Activated CD4-positive, alpha-beta memory T cell treated with anti-CD3 and anti-CD28 coated beads, Interleukin-2, amount 10 ng/mL, durations not matched to agents 7 days and 5 days (primary cell): ENCODE measurements around the gene CABP4. TPM values are rescaled to one million over a fixed set of nuclear protein-coding genes. Genes with fewer than 3 reads are reported as not detected.

ENCODE experiments used
- CTCF ChIA-PET: fragments of 350-600 bp; sonication (Branson Sonifier 250); formaldehyde crosslinking; loops from one replicate; lab custom pipeline; 2021; ENCODE audit warnings: antibody characterized with exemption, inconsistent platforms; lab: Charles Lee
- POLR2A ChIA-PET: fragments of 350-600 bp; sonication (Branson Sonifier 250); formaldehyde crosslinking; loops from one replicate; lab custom pipeline; 2021; ENCODE audit warnings: antibody characterized with exemption; lab: Charles Lee
- DNase-seq: peaks from one replicate; pipeline ENCODE4 v3.0.0-alpha.2; 2020
- H3K27ac Mint-ChIP-seq: one replicate; pipeline ENCODE4 v1.8.0; 2021; ENCODE audit warnings: mild to moderate bottlenecking, mixed read lengths
- H3K27me3 Mint-ChIP-seq: one replicate; pipeline ENCODE4 v1.8.0; 2021; ENCODE audit warnings: mixed read lengths
- H3K36me3 Mint-ChIP-seq: one replicate; pipeline ENCODE4 v1.8.0; 2021; ENCODE audit warnings: low read depth, mixed read lengths
- H3K4me1 Mint-ChIP-seq: one replicate; pipeline ENCODE4 v1.8.0; 2021; ENCODE audit warnings: mixed read lengths
- H3K4me3 Mint-ChIP-seq: one replicate; pipeline ENCODE4 v1.8.0; 2021; ENCODE audit warnings: mild to moderate bottlenecking, mixed read lengths
- H3K9me3 Mint-ChIP-seq: one replicate; pipeline ENCODE4 v1.8.0; 2021; ENCODE audit warnings: mixed read lengths
- total RNA-seq, 2 experiments: library from RNA; stranded (reverse); gene quantifications; one replicate each; pipeline ENCODE4 v1.2.3, GENCODE V29; 2021

Gene CABP4
- total RNA-seq, 2 experiments from 2014 or later, result 2.3 to 3.3 TPM

- Mint-ChIP-seq H3K9me3 (no peaks in the 10 kb centered on the region), H3K36me3 (peaks cover 56% of the 10 kb centered on the region), H3K27me3 (no peaks in the 10 kb centered on the region), H3K4me3 (peak overlapping the region; percentile 94), H3K27ac (peak overlapping the region; percentile 97), H3K4me1 (peaks cover 67% of the 10 kb centered on the region)
- CTCF ChIA-PET, result interaction anchor here (0.6 to 4.4 kb wide), 19 partner anchors 9 to 599 kb away, joined by 3 to 67 read pairs (median 4); partner anchors contain the start of genes AIP, CDK2AP2, PITPNM1 and POLD4
- POLR2A ChIA-PET, result interaction anchor here (0.7 to 15.2 kb wide), 27 partner anchors 7 to 205 kb away, joined by 3 to 361 read pairs (median 17); partner anchors contain the start of genes AIP, ANKRD13D, CDK2AP2 and PITPNM1
- peak; percentile 88 for DNase-seq
Observed at GRCh38 chr11:67438158-67438902, 16.8 kb upstream of the CABP4 start.

GRCh38 chr11:67439321-67440228 is 15.6 kb upstream of the CABP4 start:
- H3K9me3 Mint-ChIP-seq, result no peaks in the 10 kb centered on the region
- CTCF ChIA-PET, result interaction anchor here (0.8 to 4.4 kb wide), 13 partner anchors 8 to 68 kb away, joined by 3 to 67 read pairs (median 5); partner anchors contain the start of genes AIP, PITPNM1, PPP1CA and RAD9A
- peaks cover 62% of the 10 kb centered on the region for H3K4me1 Mint-ChIP-seq
- peak overlapping the region; percentile 94 for H3K4me3 Mint-ChIP-seq
- POLR2A ChIA-PET, result interaction anchor here (0.6 to 15.2 kb wide), 18 partner anchors 7 to 175 kb away, joined by 3 to 361 read pairs (median 34); partner anchors contain the start of genes AIP, PITPNM1, POLD4 and PPP1CA
- DNase-seq, result peak; percentile 54
- peaks cover 46% of the 10 kb centered on the region for H3K36me3 Mint-ChIP-seq
- H3K27ac Mint-ChIP-seq, result peak overlapping the region; percentile 97
- H3K27me3 Mint-ChIP-seq, result no peaks in the 10 kb centered on the region

GRCh38 chr11:67440229-67441097 is 14.7 kb upstream of the CABP4 start:
- Mint-ChIP-seq H3K9me3 (no peaks in the 10 kb centered on the region), H3K27me3 (no peaks in the 10 kb centered on the region), H3K36me3 (peaks cover 42% of the 10 kb centered on the region), H3K27ac (peak overlapping the region; percentile 97), H3K4me1 (peaks cover 64% of the 10 kb centered on the region), H3K4me3 (peak overlapping the region; percentile 94)
- POLR2A ChIA-PET, result interaction anchor here (0.8 to 15.2 kb wide), 16 partner anchors 8 to 201 kb away, joined by 3 to 361 read pairs (median 25); partner anchors contain the start of genes AIP, CDK2AP2, PPP1CA and RAD9A
- CTCF ChIA-PET, result interaction anchor here (0.9 to 2.4 kb wide), 4 partner anchors 26 to 65 kb away, joined by 3 to 12 read pairs (median 4); partner anchors contain the start of gene PITPNM1
- DNase-seq, result peak; percentile 47

- no peaks in the 10 kb centered on the region for H3K27me3 Mint-ChIP-seq
- ChIA-PET CTCF (interaction anchor here (0.9 kb wide), 1 partner anchor 58 kb away, joined by 3 read pairs; no protein-coding TSS in a partner anchor), POLR2A (interaction anchor here (0.8 to 15.2 kb wide), 12 partner anchors 9 to 201 kb away, joined by 3 to 361 read pairs (median 6); partner anchors contain the start of genes AIP, CDK2AP2, PPP1CA and RPS6KB2)
- H3K36me3 Mint-ChIP-seq, result peaks cover 37% of the 10 kb centered on the region
- peak overlapping the region; percentile 97 for H3K27ac Mint-ChIP-seq
- peaks cover 67% of the 10 kb centered on the region for H3K4me1 Mint-ChIP-seq
- DNase-seq, result no peak
- no peaks in the 10 kb centered on the region for H3K9me3 Mint-ChIP-seq
- peak overlapping the region; percentile 9 for H3K4me3 Mint-ChIP-seq
Observed at GRCh38 chr11:67441098-67441563, 14.0 kb upstream of the CABP4 start.

- Mint-ChIP-seq H3K9me3 (no peaks in the 10 kb centered on the region), H3K27me3 (no peaks in the 10 kb centered on the region), H3K4me3 (peak overlapping the region; percentile 60), H3K36me3 (peaks cover 31% of the 10 kb centered on the region), H3K27ac (peak overlapping the region; percentile 97), H3K4me1 (peaks cover 70% of the 10 kb centered on the region)
- no peak for DNase-seq
- ChIA-PET POLR2A (interaction anchor here (1.1 to 15.2 kb wide), 6 partner anchors 9 to 42 kb away, joined by 3 to 361 read pairs (median 85); partner anchors contain the start of genes AIP, PPP1CA, RPS6KB2 and TBC1D10C), CTCF (interaction anchor here (0.9 kb wide), 1 partner anchor 59 kb away, joined by 3 read pairs; no protein-coding TSS in a partner anchor)
Observed at GRCh38 chr11:67441731-67442351, 13.3 kb upstream of the CABP4 start.

- peak overlapping the region; percentile 60 for H3K4me3 Mint-ChIP-seq
- H3K9me3 Mint-ChIP-seq, result no peaks in the 10 kb centered on the region
- POLR2A ChIA-PET, result interaction anchor here (1.1 to 1.4 kb wide), 4 partner anchors 14 to 35 kb away, joined by 3 to 5 read pairs (median 4); partner anchors contain the start of gene RPS6KB2
- no peak for DNase-seq
- peak overlapping the region; percentile 97 for H3K27ac Mint-ChIP-seq
- H3K36me3 Mint-ChIP-seq, result peaks cover 24% of the 10 kb centered on the region
- no peaks in the 10 kb centered on the region for H3K27me3 Mint-ChIP-seq
- H3K4me1 Mint-ChIP-seq, result peaks cover 78% of the 10 kb centered on the region
- CTCF ChIA-PET, result no interaction called here
Observed at GRCh38 chr11:67442504-67443404, 12.4 kb upstream of the CABP4 start.

- peaks cover 72% of the 10 kb centered on the region for H3K4me1 Mint-ChIP-seq
Observed at GRCh38 chr11:67445515-67445914, 9.6 kb upstream of the CABP4 start.

GRCh38 chr11:67448220-67448609 is 6.9 kb upstream of the CABP4 start:
- Mint-ChIP-seq H3K27ac (peak overlapping the region; percentile 47), H3K4me3 (no peak overlapping the region), H3K9me3 (no peaks in the 10 kb centered on the region), H3K27me3 (peaks cover 5% of the 10 kb centered on the region), H3K4me1 (peaks cover 52% of the 10 kb centered on the region), H3K36me3 (no peaks in the 10 kb centered on the region)
- ChIA-PET POLR2A (interaction anchor here (1.0 to 5.5 kb wide), 5 partner anchors 10 to 20 kb away, joined by 3 to 59 read pairs (median 4); partner anchors contain the start of genes PTPRCAP and RPS6KB2), CTCF (interaction anchor here (1.0 kb wide), 1 partner anchor 9 kb away, joined by 3 read pairs; no protein-coding TSS in a partner anchor)
- no peak for DNase-seq

More at GRCh38 chr11:67445515-67445914, 9.6 kb upstream of the CABP4 start:
- H3K36me3 Mint-ChIP-seq, result peaks cover 4% of the 10 kb centered on the region
- POLR2A ChIA-PET, result interaction anchor here (1.0 to 1.9 kb wide), 4 partner anchors 9 to 59 kb away, joined by 3 to 13 read pairs (median 6); partner anchors contain the start of genes PITPNM1 and PTPRCAP
- peak overlapping the region; percentile 9 for H3K4me3 Mint-ChIP-seq
- H3K9me3 Mint-ChIP-seq, result no peaks in the 10 kb centered on the region
- peaks cover 2% of the 10 kb centered on the region for H3K27me3 Mint-ChIP-seq
- CTCF ChIA-PET, result no interaction called here
- DNase-seq, result no peak
- H3K27ac Mint-ChIP-seq, result peak overlapping the region; percentile 82

GRCh38 chr11:67449116-67449844 is 5.9 kb upstream of the CABP4 start:
- no peaks in the 10 kb centered on the region for H3K9me3 Mint-ChIP-seq
- ChIA-PET POLR2A (interaction anchor here (1.1 to 5.5 kb wide), 4 partner anchors 11 to 21 kb away, joined by 3 to 59 read pairs (median 6); partner anchors contain the start of genes PTPRCAP and RPS6KB2), CTCF (interaction anchor here (0.9 kb wide), 1 partner anchor 48 kb away, joined by 3 read pairs; the partner anchor contains the start of gene PPP1CA)
- H3K4me3 Mint-ChIP-seq, result no peak overlapping the region
- peaks cover 48% of the 10 kb centered on the region for H3K4me1 Mint-ChIP-seq
- no peak overlapping the region for H3K27ac Mint-ChIP-seq
- H3K27me3 Mint-ChIP-seq, result peaks cover 5% of the 10 kb centered on the region
- no peak for DNase-seq
- H3K36me3 Mint-ChIP-seq, result no peaks in the 10 kb centered on the region
